HepG2 (cell line): ENCODE results near the gene IL10. TPM values are rescaled to one million over a fixed set of nuclear protein-coding genes. Genes with fewer than 3 reads are reported as not detected.

Experiments used
- ATAC-seq: fragments of 200-7000 bp; cut with Tn5 transposase; 3 replicates; pipeline ENCODE4 v1.9.1; 2020; ENCODE audit warnings: mild to moderate bottlenecking, moderate library complexity
- BruUV-seq: library from RNA; stranded (reverse); fragments of 400-500 nt; replicated peaks from 2 replicates; lab custom pipeline; 2021; lab: Mats Ljungman, UMichigan
- CTCF ChIA-PET: fragments of 300-600 bp; formaldehyde crosslinking; extraction: SDS; loops from one replicate; lab custom pipeline; 2021; ENCODE audit warnings: low total read pairs, inconsistent platforms, low intra/inter-chr PET ratio; lab: Yijun Ruan, JAX
- POLR2A ChIA-PET: fragments of 350-600 bp; sonication (Branson Sonifier 250); formaldehyde crosslinking; loops from one replicate; lab custom pipeline; 2020; ENCODE audit warnings: antibody characterized with exemption, inconsistent platforms; lab: Yijun Ruan, JAX
- DNase-seq: peaks from one replicate; pipeline ENCODE4 v3.0.0-alpha.2; 2015; ENCODE audit warnings: low spot score
- FAIRE-seq: peaks from 3 replicates; lab custom pipeline; 2011; peaks lifted over from hg19 to GRCh38; lab: Jason Lieb, UNC
- H2AFZ ChIP-seq: one replicate; pipeline ENCODE4 v1.6.1; 2011; ENCODE audit warnings: low read length, inconsistent platforms
- H3K27ac ChIP-seq: fragments of 300-600 bp; 3 replicates; pipeline ENCODE4 v1.8.0; 2011; ENCODE audit warnings: mixed run types, mild to moderate bottlenecking, mixed read lengths, low read length, inconsistent platforms; ENCODE audit not compliant: insufficient read depth; ENCODE audit errors: extremely low read length
- H3K27me3 ChIP-seq, 2 experiments: fragments of 200-600 bp in 1 of 2; 2 replicates in 1 of 2; 3 replicates in 1 of 2; pipeline versions ENCODE4 v1.6.0 to v1.8.0; 2011; ENCODE audit warnings: low read length in 2 of 2, mild to moderate bottlenecking in 2 of 2, moderate library complexity in 2 of 2, inconsistent platforms in 1 of 2; ENCODE audit not compliant: insufficient read depth in 2 of 2, control insufficient read depth in 1 of 2
- H3K36me3 ChIP-seq, 2 experiments: fragments of 200-600 bp in 1 of 2; replicated peaks in 1 of 2; 2 replicates in 1 of 2; 3 replicates in 1 of 2; pipeline versions ENCODE4 v1.5.1 to v1.8.0; 2011; ENCODE audit warnings: low read length in 2 of 2, inconsistent platforms in 1 of 2; ENCODE audit not compliant: insufficient read depth in 2 of 2, control insufficient read depth in 1 of 2
- H3K4me1 ChIP-seq: 2 replicates; pipeline ENCODE4 v1.5.1; 2012; ENCODE audit warnings: low read length, inconsistent platforms; ENCODE audit not compliant: insufficient read depth
- H3K4me2 ChIP-seq: 2 replicates; pipeline ENCODE4 v1.6.0; 2011; ENCODE audit warnings: low read depth, low read length, inconsistent platforms
- H3K4me3 ChIP-seq, 3 experiments: fragments of 200-600 bp in 1 of 3; sonication (generic), shearing (Covaris generic) in 1 of 3; replicated peaks in 1 of 3; 2 replicates each; pipeline ENCODE4 v1.5.1; 2011 to 2016; ENCODE audit warnings: low read length in 3 of 3, inconsistent platforms in 2 of 3, low read depth in 2 of 3, mild to moderate bottlenecking in 2 of 3, control low read depth in 1 of 3, mixed read lengths in 1 of 3; ENCODE audit not compliant: insufficient read depth in 1 of 3
- H3K79me2 ChIP-seq: one replicate; pipeline ENCODE4 v1.6.1; 2011; ENCODE audit warnings: low read length, inconsistent platforms; ENCODE audit not compliant: insufficient read depth
- H3K9ac ChIP-seq: 2 replicates; pipeline ENCODE4 v1.6.0; 2011; ENCODE audit warnings: mild to moderate bottlenecking, low read depth, low read length, inconsistent platforms; ENCODE audit not compliant: insufficient read depth
- H3K9me3 ChIP-seq: 2 replicates; pipeline ENCODE4 v1.5.1; 2012; ENCODE audit warnings: mild to moderate bottlenecking, low read length
- H4K20me1 ChIP-seq: 2 replicates; pipeline ENCODE4 v1.6.0; 2011; ENCODE audit warnings: inconsistent platforms, mild to moderate bottlenecking, low read length, moderate library complexity; ENCODE audit not compliant: insufficient read depth
- ATRX ChIP-seq: sonication (generic); formaldehyde crosslinking; IDR thresholded peaks from 2 replicates; pipeline ENCODE4 v1.4.0; 2020; ENCODE audit warnings: missing genetic modification reagents, borderline replicate concordance
- CC2D1A ChIP-seq: sonication (generic); formaldehyde crosslinking; IDR thresholded peaks from 2 replicates; pipeline ENCODE4 v1.8.1; 2023; ENCODE audit warnings: mild to moderate bottlenecking, missing genetic modification reagents
- HOXA9 ChIP-seq: sonication (generic); formaldehyde crosslinking; IDR thresholded peaks from 2 replicates; pipeline ENCODE4 v1.8.1; 2022; ENCODE audit warnings: missing genetic modification reagents, mild to moderate bottlenecking, moderate library complexity, borderline replicate concordance
- IRF9 ChIP-seq: sonication (generic); formaldehyde crosslinking; IDR thresholded peaks from 2 replicates; pipeline ENCODE4 v1.8.0; 2022; ENCODE audit warnings: missing genetic modification reagents, mild to moderate bottlenecking, borderline replicate concordance
- IRX3 ChIP-seq: sonication (generic); formaldehyde crosslinking; IDR thresholded peaks from 2 replicates; pipeline ENCODE4 v1.8.1; 2023; ENCODE audit warnings: mild to moderate bottlenecking, low read depth, missing genetic modification reagents, borderline replicate concordance
- JARID2 ChIP-seq: sonication (generic); formaldehyde crosslinking; IDR thresholded peaks from 2 replicates; pipeline ENCODE4 v1.8.1; 2023; ENCODE audit warnings: missing genetic modification reagents, inconsistent platforms; ENCODE audit not compliant: insufficient replicate concordance
- MEIS2 ChIP-seq: sonication (generic); formaldehyde crosslinking; IDR thresholded peaks from 2 replicates; pipeline ENCODE4 v1.9.0; 2021; ENCODE audit warnings: mild to moderate bottlenecking, missing genetic modification reagents
- RAD21 ChIP-seq: fragments of 450-650 bp; formaldehyde crosslinking; IDR thresholded peaks from 2 replicates; pipeline ENCODE4 v1.5.0; 2020; ENCODE audit warnings: mild to moderate bottlenecking
- SRY ChIP-seq: sonication (generic); formaldehyde crosslinking; IDR thresholded peaks from 2 replicates; pipeline ENCODE4 v1.8.0; 2022; ENCODE audit warnings: mild to moderate bottlenecking, missing genetic modification reagents
- TSC22D2 ChIP-seq: sonication (generic); formaldehyde crosslinking; IDR thresholded peaks from 2 replicates; pipeline ENCODE4 v1.5.1; 2020; ENCODE audit warnings: missing genetic modification reagents, mild to moderate bottlenecking, borderline replicate concordance
- ZBTB34 ChIP-seq: sonication (generic); formaldehyde crosslinking; IDR thresholded peaks from 2 replicates; pipeline ENCODE4 v1.8.0; 2022; ENCODE audit warnings: mild to moderate bottlenecking, missing genetic modification reagents
- ZBTB44 ChIP-seq: sonication (generic); formaldehyde crosslinking; IDR thresholded peaks from 2 replicates; pipeline ENCODE4 v1.4.0; 2020; ENCODE audit warnings: missing genetic modification reagents
- ZNF10 ChIP-seq: sonication (generic); formaldehyde crosslinking; IDR thresholded peaks from 2 replicates; pipeline ENCODE4 v1.4.0; 2020; ENCODE audit warnings: mild to moderate bottlenecking, low read depth, missing genetic modification reagents, borderline replicate concordance
- ZNF280B ChIP-seq: sonication (generic); formaldehyde crosslinking; IDR thresholded peaks from 2 replicates; pipeline ENCODE4 v1.5.0; 2020; ENCODE audit warnings: missing genetic modification reagents, mild to moderate bottlenecking, borderline replicate concordance
- ZNF383 ChIP-seq: sonication (generic); formaldehyde crosslinking; IDR thresholded peaks from 2 replicates; pipeline ENCODE4 v1.4.0; 2020; ENCODE audit warnings: missing genetic modification reagents, mild to moderate bottlenecking, borderline replicate concordance
- ZNF501 ChIP-seq: sonication (generic); formaldehyde crosslinking; IDR thresholded peaks from 2 replicates; pipeline ENCODE4 v1.5.1; 2020; ENCODE audit warnings: mild to moderate bottlenecking, moderate library complexity, missing genetic modification reagents
- ZNF564 ChIP-seq: sonication (generic); formaldehyde crosslinking; IDR thresholded peaks from 2 replicates; pipeline ENCODE4 v1.8.1; 2023; ENCODE audit warnings: mild to moderate bottlenecking, missing genetic modification reagents
- WGBS: methylation state at CpG from one replicate; pipeline ENCODE4 v1.1.6; 2017; ENCODE audit warnings: low lambda C conversion rate; 5-methylcytosine and 5-hydroxymethylcytosine counted together
- in situ Hi-C: cut with HindIII; loops from 2 replicates; pipeline ENCODE4 v1.10.0; 2017; ENCODE audit warnings: low pct_unique_long_range_greater_than_20kb; ENCODE audit not compliant: extremely low pct_ligation_motif_present
- intact Hi-C: fragments of 100-400 bp; cut with micrococcal nuclease; formaldehyde crosslinking; loops from one replicate; pipeline ENCODE4 v1.10.0; 2022; ENCODE audit not compliant: unreplicated experiment
- polyA plus RNA-seq, 8 experiments: library from polyadenylated mRNA; depleted of rRNA in 3 of 8; stranded (reverse) in 7 of 8; unstranded in 1 of 8; fragments of >200 nt; fragmentation: Illumina TruSeq in 4 of 8; extraction: Trizol in 4 of 8; gene quantifications; 2 replicates each; pipeline versions ENCODE4 v1.2.1 to v1.2.3, GENCODE V29; 2011 to 2016; ENCODE audit warnings: low read depth in 4 of 8, missing spikeins in 1 of 8, mixed read lengths in 1 of 8; ENCODE audit not compliant: insufficient read depth in 1 of 8
- total RNA-seq, 5 experiments: library from RNA; depleted of rRNA; stranded (reverse); fragments of >200 nt; fragmentation: Illumina TruSeq; extraction: Trizol; gene quantifications; 2 replicates each; pipeline ENCODE4 v1.2.3, GENCODE V29; 2016; ENCODE audit warnings: low read depth in 1 of 5

IL10 gene
- total and polyA plus RNA-seq, 2 of the 13 experiments (the other 11 are each of a cell fraction or from before 2014, with no cell fraction given) = not detected

GRCh38 chr1:206735553-206736031, 36.7 kb downstream of the IL10 start:
- in situ Hi-C loops (loop anchor here (5.0 to 10.0 kb wide), 2 partner anchors 177 to 249 kb away; no protein-coding TSS in a partner anchor), intact Hi-C loops (loop anchor here (2.0 to 10.0 kb wide), 2 partner anchors 177 to 339 kb away; no protein-coding TSS in a partner anchor)
- TF ChIP-seq ATRX (CRISPR knock-in tag) = no peak
- no peak for TF ChIP-seq ZNF501
- TF ChIP-seq TSC22D2 (CRISPR knock-in tag) = no peak
- no peak for TF ChIP-seq JARID2 (CRISPR knock-in tag)
- TF ChIP-seq ZNF280B (CRISPR knock-in tag) = no peak
- no peak for TF ChIP-seq SRY (CRISPR knock-in tag)
- TF ChIP-seq RAD21 = no peak
- TF ChIP-seq CC2D1A (CRISPR knock-in tag) = no peak
- TF ChIP-seq IRF9 (CRISPR knock-in tag) = no peak
- no peak for TF ChIP-seq IRX3 (CRISPR knock-in tag)
- no peak for TF ChIP-seq MEIS2 (CRISPR knock-in tag)
- no peak for TF ChIP-seq ZNF383
- TF ChIP-seq ZBTB44 (CRISPR knock-in tag) = no peak
- TF ChIP-seq HOXA9 (CRISPR knock-in tag) = no peak
- no peak for TF ChIP-seq ZNF564 (CRISPR knock-in tag)
- TF ChIP-seq ZBTB34 (CRISPR knock-in tag) = no peak
- TF ChIP-seq ZNF10 (CRISPR knock-in tag) = no peak
- H4K20me1 ChIP-seq = no peaks in the 10 kb centered on the region
- ChIA-PET POLR2A (no interaction called here), CTCF (interaction anchor here (1.4 to 1.6 kb wide), 2 partner anchors 177 kb away, joined by 3 to 11 read pairs; no protein-coding TSS in a partner anchor)
- 93% methylated on average over 5 of the region's 5 CpGs for WGBS
- no peaks in the 10 kb centered on the region for H3K27me3 ChIP-seq
- H2AFZ ChIP-seq = no peak overlapping the region
- DNase-seq = no peak
- H3K4me2 ChIP-seq = no peak overlapping the region
- H3K4me3 ChIP-seq = no peak overlapping the region
- BruUV-seq = no TSS peak
- H3K9ac ChIP-seq = no peak overlapping the region
- no peaks in the 10 kb centered on the region for H3K79me2 ChIP-seq
- FAIRE-seq = no peak
- no peaks in the 10 kb centered on the region for H3K4me1 ChIP-seq
- no peak for ATAC-seq
- H3K27ac ChIP-seq = no peak overlapping the region
- H3K36me3 ChIP-seq = peaks cover 18 to 21% of the 10 kb centered on the region in 2 experiments; a peak in 4 of 5 replicates
- H3K9me3 ChIP-seq = no peaks in the 10 kb centered on the region
